Measurements from ENCODE around the gene SEPTIN5. TPM values are rescaled to one million over a fixed set of nuclear protein-coding genes. Genes with fewer than 3 reads are reported as not detected.

The SEPTIN5 gene
- total RNA-seq, 1 experiment from 2014 or later = not detected

DNA sequence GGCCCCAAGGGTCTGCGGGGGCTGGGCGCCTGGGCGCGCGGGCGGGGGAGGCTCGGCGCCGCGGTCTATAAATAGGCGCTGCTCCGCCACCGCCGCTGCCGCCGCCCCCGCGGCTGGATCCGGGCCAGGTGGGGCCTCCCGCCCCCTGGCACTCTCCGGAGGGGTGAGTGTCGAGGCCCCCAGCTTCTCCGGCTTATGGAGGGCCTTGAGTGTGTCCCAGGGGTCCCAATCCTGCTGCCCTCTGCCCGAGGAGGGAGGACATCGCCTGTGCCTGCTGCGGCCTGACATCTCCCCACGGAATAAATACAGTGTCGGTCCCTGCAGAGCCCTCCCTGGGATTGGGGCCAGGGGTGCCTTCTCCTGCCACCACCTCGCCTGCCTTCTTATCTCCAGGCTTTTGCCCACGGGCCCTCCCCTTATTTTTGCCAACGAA lies 4.8 kb downstream of the SEPTIN5 start:
- no peak overlapping the region for H3K4me3 ChIP-seq (ENCODE audit: low read length)
- no peaks in the 10 kb centered on the region for H4K20me1 ChIP-seq (ENCODE audit: insufficient read depth, low read depth, low read length)
- H3K79me2 ChIP-seq (ENCODE audit: low read length) = no peaks in the 10 kb centered on the region
- no peak overlapping the region for H3K27ac ChIP-seq (ENCODE audit: low read length)
- no peak overlapping the region for H3K4me2 ChIP-seq (ENCODE audit: low read depth, low read length, poor library complexity, severe bottlenecking)
- H3K27me3 ChIP-seq (ENCODE audit: low read length) = no peaks in the 10 kb centered on the region
- no peaks in the 10 kb centered on the region for H3K9me3 ChIP-seq (ENCODE audit: low read length)
- no peak for DNase-seq
- peaks cover 3% of the 10 kb centered on the region; the same call in 1 of the 2 replicates for H3K4me1 ChIP-seq (ENCODE audit: low read length)
- no peak overlapping the region for H3K9ac ChIP-seq (ENCODE audit: low read length)
- no peaks in the 10 kb centered on the region for H3K9me2 ChIP-seq (replicated peaks; ENCODE audit: insufficient read depth, low read length)
- no peak overlapping the region for H2AFZ ChIP-seq (ENCODE audit: low read length)
- H3K36me3 ChIP-seq (ENCODE audit: insufficient read depth, low read length) = no peaks in the 10 kb centered on the region

DNA sequence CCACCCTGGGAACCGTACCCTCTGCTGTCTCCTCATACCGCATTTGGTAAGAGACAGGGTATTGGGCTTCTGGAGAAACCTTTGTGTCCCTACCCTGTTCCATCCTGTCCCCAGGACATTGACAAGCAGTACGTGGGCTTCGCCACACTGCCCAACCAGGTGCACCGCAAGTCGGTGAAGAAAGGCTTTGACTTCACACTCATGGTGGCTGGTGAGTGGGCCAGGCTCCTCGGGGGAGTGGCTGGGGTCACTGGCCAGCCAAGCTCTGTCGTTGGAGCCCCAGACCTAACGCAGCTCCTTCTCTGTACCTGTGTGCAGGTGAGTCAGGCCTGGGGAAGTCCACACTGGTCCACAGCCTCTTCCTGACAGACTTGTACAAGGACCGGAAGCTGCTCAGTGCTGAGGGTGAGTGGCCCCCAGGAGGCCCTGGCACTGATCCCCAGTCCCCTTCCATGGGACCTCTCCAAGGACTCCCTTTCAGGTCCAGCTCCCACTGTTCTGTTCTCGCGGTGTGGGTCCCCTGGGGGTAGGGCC lies 5.3 kb downstream of the SEPTIN5 start:
- H4K20me1 ChIP-seq (ENCODE audit: insufficient read depth, low read depth, low read length) = no peaks in the 10 kb centered on the region
- no peaks in the 10 kb centered on the region for H3K9me2 ChIP-seq (replicated peaks; ENCODE audit: insufficient read depth, low read length)
- H2AFZ ChIP-seq (ENCODE audit: low read length) = no peak overlapping the region
- H3K4me2 ChIP-seq (ENCODE audit: low read depth, low read length, poor library complexity, severe bottlenecking) = no peak overlapping the region
- H3K36me3 ChIP-seq (ENCODE audit: insufficient read depth, low read length) = no peaks in the 10 kb centered on the region
- no peaks in the 10 kb centered on the region for H3K79me2 ChIP-seq (ENCODE audit: low read length)
- no peaks in the 10 kb centered on the region for H3K27me3 ChIP-seq (ENCODE audit: low read length)
- DNase-seq = no peak
- H3K4me1 ChIP-seq (ENCODE audit: low read length) = peaks cover 3% of the 10 kb centered on the region; the same call in 1 of the 2 replicates
- no peak overlapping the region for H3K4me3 ChIP-seq (ENCODE audit: low read length)
- H3K9me3 ChIP-seq (ENCODE audit: low read length) = no peaks in the 10 kb centered on the region
- H3K27ac ChIP-seq (ENCODE audit: low read length) = no peak overlapping the region
- H3K9ac ChIP-seq (ENCODE audit: low read length) = no peak overlapping the region

DNA sequence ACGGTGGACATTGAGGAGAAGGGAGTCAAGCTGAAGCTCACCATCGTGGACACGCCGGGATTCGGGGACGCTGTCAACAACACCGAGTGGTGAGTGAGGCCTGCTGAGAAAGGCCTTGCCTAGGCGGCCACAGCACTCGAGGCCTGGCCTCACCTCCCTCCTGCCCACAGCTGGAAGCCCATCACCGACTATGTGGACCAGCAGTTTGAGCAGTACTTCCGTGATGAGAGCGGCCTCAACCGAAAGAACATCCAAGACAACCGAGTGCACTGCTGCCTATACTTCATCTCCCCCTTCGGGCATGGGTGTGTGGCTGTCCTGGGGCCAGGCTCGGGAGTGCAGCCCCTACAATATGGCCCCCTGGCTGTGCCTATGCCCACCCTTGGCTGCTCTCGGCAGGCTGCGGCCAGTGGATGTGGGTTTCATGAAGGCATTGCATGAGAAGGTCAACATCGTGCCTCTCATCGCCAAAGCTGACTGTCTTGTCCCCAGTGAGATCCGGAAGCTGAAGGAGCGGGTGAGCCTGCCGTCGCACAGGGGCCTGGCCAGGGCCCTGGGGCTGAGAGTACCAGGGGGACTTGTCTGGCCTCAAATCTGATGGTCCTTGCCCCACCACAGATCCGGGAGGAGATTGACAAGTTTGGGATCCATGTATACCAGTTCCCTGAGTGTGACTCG lies 6.0 kb downstream of the SEPTIN5 start:
- Histone ChIP-seq H3K9me2 (replicated peaks; ENCODE audit: insufficient read depth, low read length) (no peaks in the 10 kb centered on the region), H4K20me1 (ENCODE audit: insufficient read depth, low read depth, low read length) (no peaks in the 10 kb centered on the region), H3K27ac (ENCODE audit: low read length) (no peak overlapping the region), H2AFZ (ENCODE audit: low read length) (no peak overlapping the region), H3K4me1 (ENCODE audit: low read length) (peaks cover 3% of the 10 kb centered on the region; the same call in 1 of the 2 replicates), H3K9me3 (ENCODE audit: low read length) (no peaks in the 10 kb centered on the region), H3K79me2 (ENCODE audit: low read length) (no peaks in the 10 kb centered on the region), H3K36me3 (ENCODE audit: insufficient read depth, low read length) (no peaks in the 10 kb centered on the region), H3K4me3 (ENCODE audit: low read length) (no peak overlapping the region), H3K4me2 (ENCODE audit: low read depth, low read length, poor library complexity, severe bottlenecking) (no peak overlapping the region), H3K9ac (ENCODE audit: low read length) (no peak overlapping the region), H3K27me3 (ENCODE audit: low read length) (no peaks in the 10 kb centered on the region)
- no peak for DNase-seq

DNA sequence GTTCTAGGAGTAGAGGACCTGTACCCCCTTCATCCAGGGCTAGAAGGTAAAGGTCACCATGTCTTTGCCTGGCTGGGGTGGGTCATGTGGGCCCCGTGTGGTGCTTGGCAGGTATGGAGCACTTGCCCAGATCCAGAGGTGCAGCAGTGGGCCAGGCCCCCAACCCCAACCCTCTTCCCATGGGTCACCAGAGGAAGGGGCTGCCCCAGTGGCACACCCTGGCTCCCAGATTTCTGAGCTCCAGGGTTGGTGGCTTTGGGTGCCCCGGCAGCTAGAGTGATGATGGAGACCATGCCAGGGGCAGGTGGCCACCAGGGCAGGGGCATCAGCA lies 6.7 kb downstream of the SEPTIN5 start:
- Histone ChIP-seq H3K9me3 (ENCODE audit: low read length) (no peaks in the 10 kb centered on the region), H3K79me2 (ENCODE audit: low read length) (no peaks in the 10 kb centered on the region), H2AFZ (ENCODE audit: low read length) (no peak overlapping the region), H3K27me3 (ENCODE audit: low read length) (no peaks in the 10 kb centered on the region), H4K20me1 (ENCODE audit: insufficient read depth, low read depth, low read length) (no peaks in the 10 kb centered on the region), H3K4me3 (ENCODE audit: low read length) (no peak overlapping the region), H3K4me2 (ENCODE audit: low read depth, low read length, poor library complexity, severe bottlenecking) (no peak overlapping the region), H3K36me3 (ENCODE audit: insufficient read depth, low read length) (no peaks in the 10 kb centered on the region), H3K4me1 (ENCODE audit: low read length) (peaks cover 3% of the 10 kb centered on the region; the same call in 1 of the 2 replicates), H3K9ac (ENCODE audit: low read length) (no peak overlapping the region), H3K27ac (ENCODE audit: low read length) (no peak overlapping the region), H3K9me2 (replicated peaks; ENCODE audit: insufficient read depth, low read length) (no peaks in the 10 kb centered on the region)
- DNase-seq = no peak

DNA sequence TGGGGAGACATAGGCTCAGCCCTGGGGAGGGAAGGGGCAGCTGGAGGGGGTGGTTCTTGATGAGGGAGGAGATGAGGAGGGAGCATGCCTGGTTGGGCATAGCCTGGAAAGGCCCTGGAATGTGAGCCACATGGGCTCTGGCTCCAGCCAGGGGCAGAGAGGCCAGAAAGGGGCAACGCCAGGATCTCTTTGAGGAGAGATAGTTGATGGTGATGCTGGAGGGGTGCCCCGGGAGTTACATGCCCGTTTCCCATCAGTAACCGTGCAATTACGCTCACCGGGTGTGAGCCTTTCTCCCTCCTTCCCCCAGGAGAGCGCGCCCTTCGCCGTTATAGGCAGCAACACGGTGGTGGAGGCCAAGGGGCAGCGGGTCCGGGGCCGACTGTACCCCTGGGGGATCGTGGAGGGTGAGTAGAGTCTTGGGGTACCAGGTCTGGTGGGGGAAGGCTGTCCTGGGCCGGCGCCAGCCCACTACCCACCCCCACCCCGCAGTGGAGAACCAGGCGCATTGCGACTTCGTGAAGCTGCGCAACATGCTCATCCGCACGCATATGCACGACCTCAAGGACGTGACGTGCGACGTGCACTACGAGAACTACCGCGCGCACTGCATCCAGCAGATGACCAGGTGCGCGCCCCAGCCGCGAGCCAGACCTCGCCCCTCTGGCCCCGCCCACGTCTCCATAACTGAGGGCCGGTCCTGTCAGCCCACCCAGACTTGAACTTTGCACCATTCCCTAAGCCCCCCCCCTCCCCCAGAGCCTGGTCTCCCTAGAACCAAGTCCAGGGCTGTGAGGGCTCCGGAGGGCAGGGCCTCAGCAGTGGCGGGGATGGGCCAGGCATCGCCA lies 7.3 kb downstream of the SEPTIN5 start:
- Histone ChIP-seq H3K79me2 (ENCODE audit: low read length) (no peaks in the 10 kb centered on the region), H3K9ac (ENCODE audit: low read length) (no peak overlapping the region), H3K9me2 (replicated peaks; ENCODE audit: insufficient read depth, low read length) (no peaks in the 10 kb centered on the region)

DNA sequence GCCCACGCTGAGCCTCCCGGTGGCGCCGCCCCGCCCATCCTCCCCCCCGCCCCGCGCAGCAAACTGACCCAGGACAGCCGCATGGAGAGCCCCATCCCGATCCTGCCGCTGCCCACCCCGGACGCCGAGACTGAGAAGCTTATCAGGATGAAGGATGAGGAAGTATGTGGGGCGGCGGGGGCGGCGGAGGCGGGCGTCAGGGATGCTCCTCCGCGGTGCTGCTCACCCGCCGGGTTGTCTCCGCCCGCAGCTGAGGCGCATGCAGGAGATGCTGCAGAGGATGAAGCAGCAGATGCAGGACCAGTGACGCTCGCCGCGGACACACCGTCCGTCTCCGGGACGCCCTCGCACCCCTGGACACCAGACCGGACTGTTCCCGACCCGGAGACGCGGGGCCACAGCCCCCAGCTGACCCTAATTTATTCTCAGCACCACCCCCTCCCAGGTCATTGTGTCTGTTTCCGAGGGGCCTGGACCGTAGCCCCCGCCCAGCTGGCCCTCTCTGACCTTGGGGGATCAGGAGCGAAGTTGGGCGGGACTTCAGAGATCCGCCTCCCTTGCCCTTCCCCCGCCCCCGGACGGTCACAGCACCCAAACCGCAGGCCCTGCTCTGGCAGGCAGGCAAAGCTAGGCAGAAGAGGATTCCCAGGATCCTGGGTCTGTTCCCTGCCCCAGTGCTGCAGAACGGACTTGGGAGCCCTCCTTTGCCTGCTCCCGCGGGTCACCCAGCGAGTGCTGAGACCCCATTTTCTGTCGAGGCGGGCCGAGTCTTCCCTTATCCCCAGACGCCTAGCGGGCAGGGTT lies 8.1 kb downstream of the SEPTIN5 start:
- Histone ChIP-seq H3K4me2 (ENCODE audit: low read depth, low read length, poor library complexity, severe bottlenecking) (no peak overlapping the region), H3K9me3 (ENCODE audit: low read length) (no peaks in the 10 kb centered on the region), H3K9ac (ENCODE audit: low read length) (no peak overlapping the region), H4K20me1 (ENCODE audit: insufficient read depth, low read depth, low read length) (no peaks in the 10 kb centered on the region), H3K9me2 (replicated peaks; ENCODE audit: insufficient read depth, low read length) (no peaks in the 10 kb centered on the region), H3K36me3 (ENCODE audit: insufficient read depth, low read length) (no peaks in the 10 kb centered on the region), H3K27me3 (ENCODE audit: low read length) (no peaks in the 10 kb centered on the region), H3K4me3 (ENCODE audit: low read length) (no peak overlapping the region), H3K4me1 (ENCODE audit: low read length) (peaks cover 3% of the 10 kb centered on the region; the same call in 1 of the 2 replicates), H2AFZ (ENCODE audit: low read length) (no peak overlapping the region), H3K79me2 (ENCODE audit: low read length) (no peaks in the 10 kb centered on the region), H3K27ac (ENCODE audit: low read length) (no peak overlapping the region)
- no peak for DNase-seq

More for the DNA sequence above, 7.3 kb downstream of the SEPTIN5 start:
- Histone ChIP-seq H3K4me3 (ENCODE audit: low read length) (no peak overlapping the region), H4K20me1 (ENCODE audit: insufficient read depth, low read depth, low read length) (no peaks in the 10 kb centered on the region), H3K9me3 (ENCODE audit: low read length) (no peaks in the 10 kb centered on the region), H3K27me3 (ENCODE audit: low read length) (no peaks in the 10 kb centered on the region), H3K4me2 (ENCODE audit: low read depth, low read length, poor library complexity, severe bottlenecking) (no peak overlapping the region), H3K36me3 (ENCODE audit: insufficient read depth, low read length) (no peaks in the 10 kb centered on the region), H3K4me1 (ENCODE audit: low read length) (peaks cover 3% of the 10 kb centered on the region; the same call in 1 of the 2 replicates), H3K27ac (ENCODE audit: low read length) (no peak overlapping the region), H2AFZ (ENCODE audit: low read length) (no peak overlapping the region)
- DNase-seq = no peak

DNA sequence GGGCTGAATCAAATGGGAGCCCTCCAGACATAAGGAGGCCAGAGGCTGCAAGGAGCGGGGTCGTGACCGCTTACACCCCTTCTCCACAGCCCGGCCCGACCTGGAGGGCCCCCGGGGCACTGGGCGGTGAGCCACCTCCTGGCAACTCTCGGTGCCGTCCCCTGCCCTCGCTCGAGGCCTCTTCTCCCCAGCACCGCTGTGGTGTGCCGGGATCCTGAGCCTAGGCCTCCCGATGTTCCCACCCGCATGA lies 8.6 kb downstream of the SEPTIN5 start:
- Histone ChIP-seq H3K4me3 (ENCODE audit: low read length) (no peak overlapping the region), H4K20me1 (ENCODE audit: insufficient read depth, low read depth, low read length) (no peaks in the 10 kb centered on the region), H3K27me3 (ENCODE audit: low read length) (no peaks in the 10 kb centered on the region), H3K9me2 (replicated peaks; ENCODE audit: insufficient read depth, low read length) (no peaks in the 10 kb centered on the region), H3K9ac (ENCODE audit: low read length) (no peak overlapping the region), H3K4me2 (ENCODE audit: low read depth, low read length, poor library complexity, severe bottlenecking) (no peak overlapping the region), H3K4me1 (ENCODE audit: low read length) (no peaks in the 10 kb centered on the region), H3K79me2 (ENCODE audit: low read length) (no peaks in the 10 kb centered on the region), H3K9me3 (ENCODE audit: low read length) (no peaks in the 10 kb centered on the region), H3K36me3 (ENCODE audit: insufficient read depth, low read length) (no peaks in the 10 kb centered on the region), H2AFZ (ENCODE audit: low read length) (no peak overlapping the region), H3K27ac (ENCODE audit: low read length) (no peak overlapping the region)
- DNase-seq = no peak

Data from Karpas-422 (cell line).